Choroid plexus epithelial cell (primary cell): Measurements from ENCODE around the gene DLEU7.
A peak's percentile ranks its signal among the peaks of the same experiment; 100 is the strongest.

Source experiments
- DNase-seq: peaks from one replicate; pipeline ENCODE4 v3.0.0-alpha.2; 2010; ENCODE audit warnings: low read depth
- H3K4me3 ChIP-seq: 2 replicates; pipeline ENCODE4 v1.5.1; 2011; ENCODE audit warnings: low read depth, mild to moderate bottlenecking, control low read depth, low read length, moderate library complexity
- TF ChIP-seq, protein P1 (sequence below): conservative IDR thresholded peaks from 2 replicates; pipeline ENCODE4 v1.5.1; 2011; ENCODE audit warnings: low read depth, mild to moderate bottlenecking, control low read depth, inconsistent platforms, low read length, moderate library complexity

DLEU7 gene

DNA sequence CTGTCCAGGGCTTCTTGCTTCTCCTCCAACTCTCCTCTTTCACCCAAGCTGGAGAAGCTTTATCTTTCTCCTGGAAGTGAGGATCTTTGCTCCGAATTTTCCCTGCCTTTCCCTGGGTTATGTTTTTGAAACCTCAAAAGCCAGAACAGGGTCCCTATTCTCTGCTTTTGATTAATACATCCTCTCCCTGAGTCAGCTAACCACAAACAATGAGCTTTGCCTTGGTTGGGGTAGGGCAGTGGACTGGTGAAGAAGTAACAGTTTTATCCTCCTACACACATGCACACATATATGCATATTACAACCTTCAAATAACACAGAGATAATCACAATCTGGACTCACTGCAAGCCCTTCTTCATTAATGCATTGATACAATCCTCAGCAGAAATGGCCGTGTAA is 44.6 kb downstream of the DLEU7 start:
- TF ChIP-seq, protein P1, sequence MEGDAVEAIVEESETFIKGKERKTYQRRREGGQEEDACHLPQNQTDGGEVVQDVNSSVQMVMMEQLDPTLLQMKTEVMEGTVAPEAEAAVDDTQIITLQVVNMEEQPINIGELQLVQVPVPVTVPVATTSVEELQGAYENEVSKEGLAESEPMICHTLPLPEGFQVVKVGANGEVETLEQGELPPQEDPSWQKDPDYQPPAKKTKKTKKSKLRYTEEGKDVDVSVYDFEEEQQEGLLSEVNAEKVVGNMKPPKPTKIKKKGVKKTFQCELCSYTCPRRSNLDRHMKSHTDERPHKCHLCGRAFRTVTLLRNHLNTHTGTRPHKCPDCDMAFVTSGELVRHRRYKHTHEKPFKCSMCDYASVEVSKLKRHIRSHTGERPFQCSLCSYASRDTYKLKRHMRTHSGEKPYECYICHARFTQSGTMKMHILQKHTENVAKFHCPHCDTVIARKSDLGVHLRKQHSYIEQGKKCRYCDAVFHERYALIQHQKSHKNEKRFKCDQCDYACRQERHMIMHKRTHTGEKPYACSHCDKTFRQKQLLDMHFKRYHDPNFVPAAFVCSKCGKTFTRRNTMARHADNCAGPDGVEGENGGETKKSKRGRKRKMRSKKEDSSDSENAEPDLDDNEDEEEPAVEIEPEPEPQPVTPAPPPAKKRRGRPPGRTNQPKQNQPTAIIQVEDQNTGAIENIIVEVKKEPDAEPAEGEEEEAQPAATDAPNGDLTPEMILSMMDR = no peak
- DNase-seq = peak; percentile 16
- H3K4me3 ChIP-seq = no peak overlapping the region

- TF ChIP-seq, protein P1 = no peak
- no peak overlapping the region for H3K4me3 ChIP-seq
- peak; percentile 27 for DNase-seq
These were observed 46.4 kb downstream of the DLEU7 start for GRCh38 chr13:50797091-50797490.

DNA sequence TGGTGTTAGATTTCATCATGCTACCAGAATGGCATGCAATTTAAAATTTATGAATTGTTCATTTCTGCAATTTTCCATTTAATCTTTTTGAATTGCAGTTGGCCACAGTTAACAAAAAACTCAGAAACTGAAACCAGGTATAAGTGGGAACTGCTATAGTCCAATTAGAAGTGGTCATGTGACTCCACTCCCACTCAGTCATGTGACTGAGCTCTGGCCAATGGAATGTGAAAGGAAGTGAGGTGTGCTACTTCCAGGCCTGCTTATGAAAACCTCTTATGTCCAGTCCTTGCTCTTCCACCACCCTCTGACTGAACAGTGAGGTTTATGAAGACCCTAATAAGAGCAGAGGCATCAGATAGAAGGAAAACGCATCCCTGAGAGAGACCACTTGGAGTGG is 47.0 kb downstream of the DLEU7 start:
- TF ChIP-seq, protein P1 = no peak
- no peak for DNase-seq
- H3K4me3 ChIP-seq = no peak overlapping the region

DNA sequence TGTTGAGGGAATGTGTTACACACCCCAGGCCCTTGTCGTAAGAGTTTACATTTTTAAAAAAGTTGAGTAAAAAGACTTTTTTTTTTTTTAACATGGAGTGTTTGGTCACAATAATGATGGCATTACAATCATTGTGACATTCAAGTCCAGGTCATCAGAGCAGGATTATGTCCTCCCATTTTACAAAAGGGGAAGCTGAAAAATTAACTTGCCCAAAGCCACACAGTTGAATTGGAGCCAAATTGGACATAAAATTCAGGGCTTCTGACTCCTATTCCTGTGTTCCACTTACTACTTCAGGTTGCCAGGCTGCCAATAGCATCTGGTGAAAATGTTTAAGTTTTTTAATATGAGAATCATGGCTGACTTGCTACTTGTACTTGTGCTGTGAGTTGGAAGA is 49.3 kb downstream of the DLEU7 start:
- no peak for DNase-seq
- no peak overlapping the region for H3K4me3 ChIP-seq
- TF ChIP-seq, protein P1 = no peak

DNA sequence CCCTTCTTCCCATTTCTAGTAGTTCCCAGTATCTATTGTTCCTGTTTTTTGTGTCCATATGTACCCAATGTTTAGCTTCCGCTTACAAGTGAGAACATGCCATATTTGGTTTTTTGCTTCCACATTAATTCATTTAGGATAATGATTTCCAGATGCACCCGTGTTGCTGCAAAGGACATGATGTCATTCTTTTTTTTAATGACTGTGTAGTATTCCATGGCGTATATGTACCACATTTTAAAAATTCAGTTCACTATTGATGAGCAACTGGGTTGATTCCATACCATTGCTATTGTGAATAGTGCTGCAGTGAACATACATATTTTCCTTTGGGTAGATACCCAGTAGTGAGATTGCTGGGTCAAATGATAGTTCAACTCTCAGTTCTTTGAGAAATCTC is 50.5 kb downstream of the DLEU7 start:
- no peak for DNase-seq
- TF ChIP-seq, protein P1 = no peak

GRCh38 chr13:50788551-50789210 is 54.8 kb downstream of the DLEU7 start:
- no peak for DNase-seq
- H3K4me3 ChIP-seq = no peak overlapping the region
- TF ChIP-seq, protein P1 = no peak

More for the DNA sequence above, 50.5 kb downstream of the DLEU7 start:
- no peak overlapping the region for H3K4me3 ChIP-seq
